ENCODE measurements around the gene OBI1. TPM values are rescaled to one million over a fixed set of nuclear protein-coding genes. Genes with fewer than 3 reads are reported as not detected.

Gene OBI1
- total RNA-seq, 1 experiment from 2014 or later: 14.0 TPM

- DNase-seq (ENCODE audit: low read depth, low spot score) (no peak), ATAC-seq (no peak)
- no peak overlapping the region for H3K27ac ChIP-seq (ENCODE audit: low read depth, low read length)
- no TSS peak for BruUV-seq (replicated peaks)
- H2AFZ ChIP-seq (ENCODE audit: low read depth, low read length, poor library complexity, severe bottlenecking): no peak overlapping the region
- TF ChIP-seq CBX3 (IDR thresholded peaks at IDR 0.05; ENCODE audit: low read depth) (no peak), MAX (IDR thresholded peaks at IDR 0.05) (no peak), REST (IDR thresholded peaks at IDR 0.05; ENCODE audit: low read depth) (no peak), ELF1 (IDR thresholded peaks at IDR 0.05; ENCODE audit: borderline replicate concordance, low read depth) (no peak), ZFX (IDR thresholded peaks at IDR 0.05) (no peak), EZH2 (IDR thresholded peaks at IDR 0.05) (no peak), EZH2phosphoT487 (IDR thresholded peaks at IDR 0.05; ENCODE audit: borderline replicate concordance) (no peak), CEBPB (IDR thresholded peaks at IDR 0.05; ENCODE audit: low read depth) (no peak), YY1 (IDR thresholded peaks at IDR 0.05; ENCODE audit: extremely low read depth, insufficient replicate concordance, low read depth, low read length) (no peak), POLR2A (IDR thresholded peaks at IDR 0.05; ENCODE audit: borderline replicate concordance, extremely low read depth, insufficient read depth, insufficient read length) (no peak), ZBTB33 (IDR thresholded peaks at IDR 0.05; ENCODE audit: extremely low read depth, insufficient replicate concordance, low read length) (no peak), CTCF (IDR thresholded peaks at IDR 0.05 in 2 of 3, conservative IDR thresholded peaks at IDR 0.05 in 1 of 3; ENCODE audit: borderline replicate concordance in 1 of 3, insufficient read depth in 1 of 3, low read depth in 2 of 3, low read length in 2 of 3) (no peak), RAD21 (IDR thresholded peaks at IDR 0.05; ENCODE audit: low read depth) (no peak), SRF (IDR thresholded peaks at IDR 0.05; ENCODE audit: low read depth) (no peak), TCF7L2 (IDR thresholded peaks at IDR 0.05; ENCODE audit: borderline replicate concordance, extremely low read depth, insufficient read depth, insufficient read length) (no peak), FOSL1 (IDR thresholded peaks at IDR 0.05; ENCODE audit: low read depth) (no peak), POLR2AphosphoS5 (IDR thresholded peaks at IDR 0.05; ENCODE audit: low read depth, low read length) (no peak), SIN3A (IDR thresholded peaks at IDR 0.05; ENCODE audit: low read depth) (no peak)
- TF ChIP-seq, protein P1, sequence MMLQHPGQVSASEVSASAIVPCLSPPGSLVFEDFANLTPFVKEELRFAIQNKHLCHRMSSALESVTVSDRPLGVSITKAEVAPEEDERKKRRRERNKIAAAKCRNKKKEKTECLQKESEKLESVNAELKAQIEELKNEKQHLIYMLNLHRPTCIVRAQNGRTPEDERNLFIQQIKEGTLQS (IDR thresholded peaks at IDR 0.05): no peak
- no peak overlapping the region for H3K4me2 ChIP-seq (ENCODE audit: low read length)
- no peak overlapping the region for H3K9ac ChIP-seq (ENCODE audit: low read length)
- no peaks in the 10 kb centered on the region for H3K4me1 ChIP-seq (ENCODE audit: control insufficient read depth in 1 of 2, insufficient read depth in 2 of 2, low read length in 2 of 2)
- ChIA-PET CTCF (no interaction called here), POLR2A (no interaction called here), RAD21 (ENCODE audit: low non-redundant PET in 1 of 2, low total read pairs in 2 of 2, uncharacterized antibody in 2 of 2, unreplicated experiment in 2 of 2) (no interaction called here)
- no peak overlapping the region for H3K4me3 ChIP-seq (replicated peaks in 1 of 2; ENCODE audit: low read depth in 1 of 2, low read length in 2 of 2)
- H3K27me3 ChIP-seq (ENCODE audit: insufficient read depth, low read length): peaks cover 42% of the 10 kb centered on the region
- H3K9me2 ChIP-seq (ENCODE audit: insufficient read depth): no peaks in the 10 kb centered on the region
- H3K9me3 ChIP-seq (ENCODE audit: control insufficient read depth in 1 of 2, insufficient read depth in 1 of 2, low read depth in 1 of 2, low read length in 2 of 2): no peaks in the 10 kb centered on the region
- intact Hi-C loops (cut with micrococcal nuclease): no loop called here
- no peaks in the 10 kb centered on the region for H4K20me1 ChIP-seq (ENCODE audit: insufficient read depth)
- no peaks in the 10 kb centered on the region for H3K79me2 ChIP-seq (ENCODE audit: insufficient read depth, low read length)
- H3K36me3 ChIP-seq (ENCODE audit: control insufficient read depth in 1 of 2, insufficient read depth in 2 of 2, low read length in 2 of 2): no peaks in the 10 kb centered on the region
Observed at GRCh38 chr13:78680576-78681350, 21.8 kb upstream of the OBI1 start.
